ENCODE measurements around the gene CLK3.

GRCh38 chr15:74633781-74634180 lies 18.1 kb downstream of the CLK3 start:
- no peak for TF ChIP-seq CTCF (IDR thresholded peaks at IDR 0.05)
- no peak for TF ChIP-seq EZH2 (IDR thresholded peaks at IDR 0.05; ENCODE audit: borderline replicate concordance, insufficient read depth, low read depth, low read length, poor library complexity, severe bottlenecking)
